Mesendoderm (in vitro differentiated cells): ENCODE measurements around the gene SNX32.

Source experiments
- DNase-seq: peaks from one replicate; pipeline ENCODE4 v3.0.0; 2013
- H2AK5ac ChIP-seq: 2 replicates; pipeline ENCODE4 v1.6.1; 2013; ENCODE audit warnings: low read length, inconsistent platforms
- H2BK120ac ChIP-seq: 2 replicates; pipeline ENCODE4 v1.6.1; 2013; ENCODE audit warnings: low read depth, mild to moderate bottlenecking, low read length, moderate library complexity, mixed read lengths
- H2BK15ac ChIP-seq: replicated peaks from 2 replicates; pipeline ENCODE4 v1.6.1; 2013; ENCODE audit warnings: low read depth, mild to moderate bottlenecking, moderate library complexity
- H2BK5ac ChIP-seq: 2 replicates; pipeline ENCODE4 v1.6.1; 2013; ENCODE audit warnings: low read length, inconsistent platforms
- H3K18ac ChIP-seq: 2 replicates; pipeline ENCODE4 v1.6.1; 2013; ENCODE audit warnings: mild to moderate bottlenecking, low read length, mixed read lengths
- H3K23ac ChIP-seq: one replicate; pipeline ENCODE4 v1.6.1; 2013; ENCODE audit warnings: low read length
- H3K27ac ChIP-seq: 2 replicates; pipeline ENCODE4 v1.5.1; 2013; ENCODE audit warnings: low read depth, mild to moderate bottlenecking, inconsistent platforms, low read length, moderate library complexity
- H3K27me3 ChIP-seq: 2 replicates; pipeline ENCODE4 v1.6.1; 2013; ENCODE audit warnings: low read length, control low read depth, mild to moderate bottlenecking, inconsistent platforms; ENCODE audit not compliant: insufficient read depth, poor library complexity
- H3K36me3 ChIP-seq: 2 replicates; pipeline ENCODE4 v1.6.1; 2013; ENCODE audit warnings: low read length, inconsistent platforms; ENCODE audit not compliant: control insufficient read depth, insufficient read depth
- H3K4ac ChIP-seq: one replicate; pipeline ENCODE4 v1.6.1; 2013; ENCODE audit warnings: low read depth, mild to moderate bottlenecking, low read length, moderate library complexity
- H3K4me1 ChIP-seq: 2 replicates; pipeline ENCODE4 v1.6.1; 2013; ENCODE audit warnings: low read depth, low read length, inconsistent platforms; ENCODE audit not compliant: control insufficient read depth
- H3K4me2 ChIP-seq: 2 replicates; pipeline ENCODE4 v1.6.1; 2013; ENCODE audit warnings: low read length
- H3K4me3 ChIP-seq: 2 replicates; pipeline ENCODE4 v1.5.1; 2013; ENCODE audit warnings: mild to moderate bottlenecking, low read length
- H3K56ac ChIP-seq: one replicate; pipeline ENCODE4 v1.6.1; 2013; ENCODE audit warnings: low read length
- H3K79me1 ChIP-seq: 2 replicates; pipeline ENCODE4 v1.6.1; 2013; ENCODE audit warnings: low read length, inconsistent platforms
- H3K79me2 ChIP-seq: 2 replicates; pipeline ENCODE4 v1.6.1; 2013; ENCODE audit warnings: mild to moderate bottlenecking, low read length; ENCODE audit not compliant: control insufficient read depth, insufficient read depth
- H3K9ac ChIP-seq: 2 replicates; pipeline ENCODE4 v1.6.1; 2013; ENCODE audit warnings: low read length, inconsistent platforms
- H4K5ac ChIP-seq: one replicate; pipeline ENCODE4 v1.6.1; 2013; ENCODE audit warnings: low read length
- H4K8ac ChIP-seq: one replicate; pipeline ENCODE4 v1.6.1; 2013; ENCODE audit warnings: low read depth, mild to moderate bottlenecking, control low read depth, low read length, moderate library complexity
- WGBS: extraction: QIAGEN DNeasy Blood & Tissue Kit; methylation state at CpG from one replicate; pipeline ENCODE4 v1.1.7; 2013; ENCODE audit warnings: low lambda C conversion rate, missing lambda C conversion rate; ENCODE audit not compliant: insufficient coverage; ENCODE audit errors: extremely low coverage; 5-methylcytosine and 5-hydroxymethylcytosine counted together

The SNX32 gene

DNA sequence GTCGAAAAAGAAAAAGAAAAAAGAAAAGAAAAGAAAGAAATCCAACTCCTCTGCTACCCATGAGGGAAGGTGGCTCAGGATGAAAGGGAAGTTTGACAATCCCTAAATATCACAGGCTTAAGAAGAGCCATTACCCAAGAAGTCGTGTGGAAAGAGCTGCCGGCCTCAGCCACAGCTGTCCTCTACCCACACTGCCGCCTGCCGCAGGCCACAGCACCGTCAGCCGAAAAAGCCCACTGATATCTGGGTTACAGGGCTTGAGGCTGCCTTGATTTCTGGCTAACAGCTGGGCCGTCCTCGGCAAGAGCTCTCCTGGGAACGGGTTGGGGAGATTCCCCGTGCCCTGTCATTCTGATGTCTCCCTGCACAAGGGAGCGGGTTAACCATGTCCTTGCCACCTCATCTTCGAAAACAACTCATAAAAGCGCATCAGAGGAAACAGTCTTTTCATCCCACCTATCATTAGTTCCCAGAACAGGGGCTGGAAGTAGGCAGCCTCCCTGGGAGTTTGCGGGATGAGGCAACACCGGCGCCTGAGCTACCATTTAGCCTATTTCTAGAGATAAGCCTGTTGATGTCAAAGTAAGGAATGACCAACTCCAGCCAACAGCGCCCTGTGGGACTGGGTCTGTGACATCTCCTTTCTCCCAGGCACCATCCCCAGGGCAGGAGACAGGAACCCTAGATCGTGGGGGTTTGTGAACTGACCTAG, 21.8 kb upstream of the SNX32 start:
- no peaks in the 10 kb centered on the region for H3K36me3 ChIP-seq
- no peak overlapping the region for H2BK5ac ChIP-seq
- H3K27ac ChIP-seq, result no peak overlapping the region
- H3K27me3 ChIP-seq, result no peaks in the 10 kb centered on the region
- no peak overlapping the region for H3K4me2 ChIP-seq
- DNase-seq, result no peak
- no peaks in the 10 kb centered on the region for H3K79me1 ChIP-seq
- H3K79me2 ChIP-seq, result no peaks in the 10 kb centered on the region
- H3K4me1 ChIP-seq, result no peaks in the 10 kb centered on the region
- no peak overlapping the region for H3K23ac ChIP-seq
- H3K4ac ChIP-seq, result no peak overlapping the region
- H3K9ac ChIP-seq, result no peak overlapping the region
- H2AK5ac ChIP-seq, result no peak overlapping the region
- H2BK15ac ChIP-seq, result no peak overlapping the region
- no peak overlapping the region for H3K56ac ChIP-seq
- H3K18ac ChIP-seq, result no peak overlapping the region
- no peak overlapping the region for H4K8ac ChIP-seq
- H3K4me3 ChIP-seq, result no peak overlapping the region
- WGBS, result no CpG with 5 or more reads among the region's 19 CpGs
- H4K5ac ChIP-seq, result no peak overlapping the region
- H2BK120ac ChIP-seq, result no peak overlapping the region

GRCh38 chr11:65814131-65814985, 19.4 kb upstream of the SNX32 start:
- H4K8ac ChIP-seq, result no peak overlapping the region
- H3K27ac ChIP-seq, result no peak overlapping the region
- DNase-seq, result no peak
- no peak overlapping the region for H2BK5ac ChIP-seq
- no peak overlapping the region for H2BK15ac ChIP-seq
- no peaks in the 10 kb centered on the region for H3K4me1 ChIP-seq
- H2AK5ac ChIP-seq, result no peak overlapping the region
- no CpG with 5 or more reads among the region's 18 CpGs for WGBS
- no peak overlapping the region for H3K23ac ChIP-seq
- H4K5ac ChIP-seq, result no peak overlapping the region
- H2BK120ac ChIP-seq, result no peak overlapping the region
- H3K79me2 ChIP-seq, result no peaks in the 10 kb centered on the region
- H3K56ac ChIP-seq, result no peak overlapping the region
- no peaks in the 10 kb centered on the region for H3K27me3 ChIP-seq
- H3K18ac ChIP-seq, result no peak overlapping the region
- no peak overlapping the region for H3K4ac ChIP-seq
- no peaks in the 10 kb centered on the region for H3K79me1 ChIP-seq
- no peaks in the 10 kb centered on the region for H3K36me3 ChIP-seq
- no peak overlapping the region for H3K4me2 ChIP-seq
- no peak overlapping the region for H3K4me3 ChIP-seq
- H3K9ac ChIP-seq, result no peak overlapping the region

- H2BK15ac ChIP-seq, result no peak overlapping the region
- no peak for DNase-seq
These were observed 18.7 kb upstream of the SNX32 start for GRCh38 chr11:65814986-65815565.

DNA sequence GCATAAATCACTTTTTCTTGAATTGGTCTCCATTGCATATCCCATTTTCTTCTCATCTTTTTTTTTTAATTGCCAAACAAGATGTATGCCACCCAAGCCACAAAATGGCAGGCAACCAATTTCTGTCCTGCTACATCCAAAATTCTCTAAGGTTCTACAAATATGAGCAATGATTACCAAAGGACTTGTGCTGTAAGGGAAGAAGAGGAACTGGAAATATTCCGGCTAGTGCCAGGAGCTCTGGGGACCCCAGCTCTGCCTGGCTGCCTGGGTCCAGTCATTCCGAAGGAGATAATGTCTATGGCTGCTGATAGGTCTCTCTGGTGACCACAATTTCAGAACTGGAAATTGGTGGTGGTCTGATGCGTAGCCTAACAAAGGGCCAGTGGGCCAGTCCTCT, 17.1 kb upstream of the SNX32 start:
- Histone ChIP-seq H3K79me2 (no peaks in the 10 kb centered on the region), H3K79me1 (no peaks in the 10 kb centered on the region), H3K27me3 (no peaks in the 10 kb centered on the region), H2BK15ac (no peak overlapping the region), H3K23ac (no peak overlapping the region), H3K4me2 (no peak overlapping the region), H3K4ac (no peak overlapping the region), H3K18ac (no peak overlapping the region), H3K56ac (no peak overlapping the region), H4K5ac (no peak overlapping the region), H3K36me3 (no peaks in the 10 kb centered on the region), H3K4me1 (no peaks in the 10 kb centered on the region), H2BK120ac (no peak overlapping the region), H3K27ac (no peak overlapping the region), H3K4me3 (no peak overlapping the region), H2AK5ac (no peak overlapping the region), H4K8ac (no peak overlapping the region), H2BK5ac (no peak overlapping the region), H3K9ac (no peak overlapping the region)
- DNase-seq, result no peak
- WGBS, result no CpG with 5 or more reads among the region's 3 CpGs

More at GRCh38 chr11:65814986-65815565, 18.7 kb upstream of the SNX32 start:
- no peak overlapping the region for H2BK5ac ChIP-seq
- no CpG with 5 or more reads among the region's 16 CpGs for WGBS
- no peak overlapping the region for H2BK120ac ChIP-seq
- H3K4me3 ChIP-seq, result no peak overlapping the region
- no peak overlapping the region for H3K27ac ChIP-seq
- no peak overlapping the region for H2AK5ac ChIP-seq
- H3K9ac ChIP-seq, result no peak overlapping the region
- H4K5ac ChIP-seq, result no peak overlapping the region
- H3K4me1 ChIP-seq, result no peaks in the 10 kb centered on the region
- H3K36me3 ChIP-seq, result no peaks in the 10 kb centered on the region
- no peak overlapping the region for H4K8ac ChIP-seq
- H3K79me2 ChIP-seq, result no peaks in the 10 kb centered on the region
- H3K79me1 ChIP-seq, result no peaks in the 10 kb centered on the region
- no peak overlapping the region for H3K4me2 ChIP-seq
- H3K4ac ChIP-seq, result no peak overlapping the region
- no peaks in the 10 kb centered on the region for H3K27me3 ChIP-seq
- H3K18ac ChIP-seq, result no peak overlapping the region
- no peak overlapping the region for H3K23ac ChIP-seq
- H3K56ac ChIP-seq, result no peak overlapping the region

GRCh38 chr11:65817312-65817834, 16.4 kb upstream of the SNX32 start:
- Histone ChIP-seq H3K4ac (no peak overlapping the region), H3K27me3 (no peaks in the 10 kb centered on the region), H3K27ac (no peak overlapping the region), H3K18ac (peak overlapping the region; percentile 44), H3K9ac (no peak overlapping the region), H3K4me2 (no peak overlapping the region), H4K5ac (no peak overlapping the region), H3K23ac (no peak overlapping the region), H3K4me1 (no peaks in the 10 kb centered on the region), H3K79me1 (no peaks in the 10 kb centered on the region), H3K56ac (no peak overlapping the region), H3K79me2 (no peaks in the 10 kb centered on the region), H2BK5ac (no peak overlapping the region), H4K8ac (no peak overlapping the region), H3K4me3 (no peak overlapping the region), H2BK15ac (no peak overlapping the region), H2BK120ac (no peak overlapping the region), H2AK5ac (no peak overlapping the region), H3K36me3 (no peaks in the 10 kb centered on the region)
- no CpG with 5 or more reads among the region's 5 CpGs for WGBS
- no peak for DNase-seq
